Astrocyte (in vitro differentiated cells and primary cell): Measurements from ENCODE around the gene LMO7. TPM values are rescaled to one million over a fixed set of nuclear protein-coding genes. Genes with fewer than 3 reads are reported as not detected.
"Not testable (repeated sequence)": the region's sequence is repeated elsewhere in the genome, so short reads cannot be mapped to it uniquely, and the experiment has no call there.

Experiments
- DNase-seq: peaks from one replicate; pipeline ENCODE4 v3.0.0-alpha.2; 2010; ENCODE audit warnings: low read depth
- FAIRE-seq: peaks from 2 replicates; lab custom pipeline; 2011; peaks lifted over from hg19 to GRCh38; lab: Jason Lieb, UNC
- H2AFZ ChIP-seq: 2 replicates; pipeline ENCODE4 v1.6.0; 2012; ENCODE audit warnings: low read depth, low read length, inconsistent platforms
- H3K27ac ChIP-seq: 2 replicates; pipeline ENCODE4 v1.5.1; 2011; ENCODE audit warnings: low read depth, low read length, inconsistent platforms
- H3K27me3 ChIP-seq: 2 replicates; pipeline ENCODE4 v1.6.0; 2011; ENCODE audit warnings: low read length, inconsistent platforms; ENCODE audit not compliant: insufficient read depth
- H3K36me3 ChIP-seq: 2 replicates; pipeline ENCODE4 v1.5.1; 2011; ENCODE audit warnings: low read length, inconsistent platforms; ENCODE audit not compliant: insufficient read depth
- H3K4me1 ChIP-seq: 2 replicates; pipeline ENCODE4 v1.5.1; 2011; ENCODE audit warnings: low read length, inconsistent platforms; ENCODE audit not compliant: insufficient read depth
- H3K4me2 ChIP-seq: 2 replicates; pipeline ENCODE4 v1.6.0; 2012; ENCODE audit warnings: low read length, inconsistent platforms
- H3K4me3 ChIP-seq: 2 replicates; pipeline ENCODE4 v1.5.1; 2011; ENCODE audit warnings: low read depth, mild to moderate bottlenecking, low read length, inconsistent platforms; ENCODE audit not compliant: insufficient read depth
- H3K79me2 ChIP-seq: 2 replicates; pipeline ENCODE4 v1.6.0; 2012; ENCODE audit warnings: mild to moderate bottlenecking, low read length, inconsistent platforms; ENCODE audit not compliant: insufficient read depth
- H3K9ac ChIP-seq: 2 replicates; pipeline ENCODE4 v1.6.0; 2012; ENCODE audit warnings: mild to moderate bottlenecking, low read length, inconsistent platforms
- H3K9me3 ChIP-seq: 2 replicates; pipeline ENCODE4 v1.5.1; 2012; ENCODE audit warnings: low read depth, mild to moderate bottlenecking, low read length, inconsistent platforms; ENCODE audit not compliant: insufficient read depth
- H4K20me1 ChIP-seq: 2 replicates; pipeline ENCODE4 v1.6.0; 2012; ENCODE audit warnings: low read length, inconsistent platforms; ENCODE audit not compliant: insufficient read depth
- H3K27ac Mint-ChIP-seq: one replicate; pipeline ENCODE4 v1.8.0; 2021; ENCODE audit warnings: mild to moderate bottlenecking, mixed read lengths; ENCODE audit not compliant: unreplicated experiment
- H3K27me3 Mint-ChIP-seq: one replicate; pipeline ENCODE4 v1.8.0; 2021; ENCODE audit warnings: low read depth, mixed read lengths; ENCODE audit not compliant: unreplicated experiment
- H3K36me3 Mint-ChIP-seq: one replicate; pipeline ENCODE4 v1.8.0; 2021; ENCODE audit warnings: low read depth, mixed read lengths; ENCODE audit not compliant: unreplicated experiment
- H3K4me1 Mint-ChIP-seq: one replicate; pipeline ENCODE4 v1.8.0; 2021; ENCODE audit warnings: low read depth, mixed read lengths; ENCODE audit not compliant: unreplicated experiment
- H3K4me3 Mint-ChIP-seq: one replicate; pipeline ENCODE4 v1.8.0; 2021; ENCODE audit warnings: mild to moderate bottlenecking, moderate library complexity, mixed read lengths; ENCODE audit not compliant: unreplicated experiment
- H3K9me3 Mint-ChIP-seq: one replicate; pipeline ENCODE4 v1.8.0; 2021; ENCODE audit warnings: mild to moderate bottlenecking, mixed read lengths; ENCODE audit not compliant: unreplicated experiment
- CTCF ChIP-seq: IDR thresholded peaks from 2 replicates; pipeline ENCODE4 v1.5.1; 2011; ENCODE audit warnings: low read depth, mild to moderate bottlenecking, inconsistent platforms, low read length, moderate library complexity; ENCODE audit not compliant: insufficient read depth
- EZH2 ChIP-seq: IDR thresholded peaks from 2 replicates; pipeline ENCODE4 v1.6.1; 2012; ENCODE audit warnings: mild to moderate bottlenecking, low read length, inconsistent platforms; ENCODE audit not compliant: insufficient read depth
- total RNA-seq: library from RNA; stranded (reverse); gene quantifications from 2 replicates; pipeline ENCODE4 v1.2.1, GENCODE V29; 2021

The LMO7 gene
- total RNA-seq, 1 donor from 2014 or later = 52.2 TPM

GRCh38 chr13:75695908-75696307 lies 59.8 kb downstream of the LMO7 start:
- not testable (repeated sequence) for H3K27ac Mint-ChIP-seq, H3K4me2 ChIP-seq, H3K36me3 Mint-ChIP-seq, H3K9ac ChIP-seq, H3K4me1 ChIP-seq, H3K27ac ChIP-seq, FAIRE-seq, H3K4me3 ChIP-seq, H3K27me3 Mint-ChIP-seq, H2AFZ ChIP-seq, H3K36me3 ChIP-seq, H3K4me3 Mint-ChIP-seq, H3K9me3 ChIP-seq, H3K4me1 Mint-ChIP-seq, H3K9me3 Mint-ChIP-seq, H3K27me3 ChIP-seq
- peak; percentile 98 for TF ChIP-seq CTCF
- Histone ChIP-seq H4K20me1 (peaks cover 77% of the 10 kb centered on the region), H3K79me2 (peaks cover 91% of the 10 kb centered on the region)
- peak; percentile 29 for DNase-seq

GRCh38 chr13:75699062-75699461 lies 62.9 kb downstream of the LMO7 start:
- no peak for DNase-seq
- no peak overlapping the region for H3K4me2 ChIP-seq
- H3K9me3 ChIP-seq = no peaks in the 10 kb centered on the region
- no peak overlapping the region for H3K4me3 Mint-ChIP-seq
- no peaks in the 10 kb centered on the region for H3K27me3 ChIP-seq
- no peak for TF ChIP-seq CTCF
- TF ChIP-seq EZH2 = no peak
- no peak for FAIRE-seq
- peaks cover 7% of the 10 kb centered on the region for H3K36me3 Mint-ChIP-seq
- no peaks in the 10 kb centered on the region for H3K9me3 Mint-ChIP-seq
- H3K9ac ChIP-seq = no peak overlapping the region
- H3K27ac ChIP-seq = no peak overlapping the region
- H3K4me3 ChIP-seq = no peak overlapping the region
- H4K20me1 ChIP-seq = peaks cover 70% of the 10 kb centered on the region
- no peak overlapping the region for H2AFZ ChIP-seq
- H3K27me3 Mint-ChIP-seq = no peaks in the 10 kb centered on the region
- H3K27ac Mint-ChIP-seq = no peak overlapping the region
- H3K4me1 ChIP-seq = peaks cover 2% of the 10 kb centered on the region
- peaks cover 3% of the 10 kb centered on the region for H3K36me3 ChIP-seq
- H3K4me1 Mint-ChIP-seq = peaks cover under 1% of the 10 kb centered on the region
- peaks cover 91% of the 10 kb centered on the region for H3K79me2 ChIP-seq

GRCh38 chr13:75699717-75700116 lies 63.6 kb downstream of the LMO7 start:
- not testable (repeated sequence) for H2AFZ ChIP-seq, H3K36me3 ChIP-seq, H3K27me3 Mint-ChIP-seq, H3K9me3 ChIP-seq, H3K4me1 ChIP-seq, H3K27me3 ChIP-seq, H3K4me3 ChIP-seq, H3K27ac Mint-ChIP-seq, H3K27ac ChIP-seq, H3K9me3 Mint-ChIP-seq, H3K9ac ChIP-seq, DNase-seq, H3K36me3 Mint-ChIP-seq, H3K4me1 Mint-ChIP-seq, H3K4me2 ChIP-seq, H3K4me3 Mint-ChIP-seq, FAIRE-seq
- peaks cover 91% of the 10 kb centered on the region for H3K79me2 ChIP-seq
- H4K20me1 ChIP-seq = peaks cover 70% of the 10 kb centered on the region
